Prostate gland (tissue), 2 donors: Measurements from ENCODE around the gene CCT6B. TPM values are rescaled to one million over a fixed set of nuclear protein-coding genes. Genes with fewer than 3 reads are reported as not detected.

Source experiments
- DNase-seq: peaks from one replicate; pipeline ENCODE4 v3.0.0-alpha.2; 2019; ENCODE audit warnings: low spot score
- H3K27ac ChIP-seq, 2 donors: fragments of 200-600 bp; sonication (generic); 2 replicates each; pipeline ENCODE4 v1.5.1; 2017 to 2019
- H3K27me3 ChIP-seq: fragments of 200-600 bp; sonication (generic); replicated peaks from 2 replicates; pipeline ENCODE4 v1.5.1; 2019; ENCODE audit not compliant: insufficient read depth
- H3K36me3 ChIP-seq, 2 donors: fragments of 200-600 bp; sonication (generic); 1 replicate in 1 of 2; 2 replicates in 1 of 2; pipeline versions ENCODE4 v1.5.1 to v1.8.1; 2017 to 2019
- H3K4me1 ChIP-seq: fragments of 200-600 bp; sonication (generic); replicated peaks from 2 replicates; pipeline ENCODE4 v1.5.1; 2019
- H3K4me3 ChIP-seq, 2 donors: fragments of 200-600 bp; sonication (generic); 2 replicates each; pipeline ENCODE4 v1.5.1; 2017 to 2019
- H3K9me3 ChIP-seq: fragments of 200-600 bp; sonication (generic); 2 replicates; pipeline ENCODE4 v1.5.1; 2017
- POLR2A ChIP-seq: fragments of 450-650 bp; IDR thresholded peaks from one replicate; pipeline ENCODE4 v1.6.1; 2016; ENCODE audit warnings: antibody characterized with exemption, mild to moderate bottlenecking
- POLR2AphosphoS5 ChIP-seq: sonication (generic); formaldehyde crosslinking; IDR thresholded peaks from one replicate; pipeline ENCODE4 v1.6.1; 2017; ENCODE audit warnings: antibody characterized with exemption
- WGBS: methylation state at CpG from one replicate; pipeline ENCODE4 v1.1.5; 2018; 5-methylcytosine and 5-hydroxymethylcytosine counted together
- intact Hi-C: fragments of 100-400 bp; cut with DNase I; formaldehyde crosslinking; loops from one replicate; pipeline ENCODE4 v1.14.2; 2022
- total RNA-seq, 2 donors: library from RNA; depleted of rRNA; stranded (reverse); fragments of >200 nt; gene quantifications; one replicate each; pipeline ENCODE4 v1.1.0, GENCODE V29; 2016
- TF ChIP-seq, protein P1 (sequence below), 4 experiments: fragments of 200-600 bp in 2 of 4; fragments of 450-650 bp in 2 of 4; sonication (generic) in 2 of 4; IDR thresholded peaks; 1 replicate in 3 of 4; 2 replicates in 1 of 4; pipeline ENCODE4 v1.5.1; 2016 to 2019; ENCODE audit warnings: antibody characterized with exemption in 4 of 4, mild to moderate bottlenecking in 2 of 4, moderate library complexity in 2 of 4

CCT6B gene
- total RNA-seq, 2 donors from 2014 or later, result 7.1 to 11.9 TPM

DNA sequence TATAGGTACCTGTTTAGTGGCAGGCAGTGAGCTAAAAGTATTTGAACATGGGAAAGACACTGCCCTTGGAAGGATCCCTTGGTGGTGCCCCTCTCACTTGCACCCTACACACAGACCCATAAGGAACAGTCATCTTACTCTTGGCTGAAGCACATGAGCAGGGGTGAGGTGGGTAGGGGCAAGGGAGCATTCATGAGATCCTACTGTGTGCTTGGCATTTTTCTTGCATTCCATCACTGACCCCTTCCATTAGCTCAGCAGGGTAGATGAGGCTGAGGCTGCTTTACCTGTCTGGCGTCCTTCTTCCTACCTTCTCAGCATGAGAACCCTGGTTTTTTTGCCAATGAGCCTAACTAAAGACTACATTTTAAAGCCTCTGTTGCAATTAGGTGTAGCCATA is 48.3 kb downstream of the CCT6B start:
- no peaks in the 10 kb centered on the region for H3K9me3 ChIP-seq
- no peaks in the 10 kb centered on the region for H3K4me1 ChIP-seq
- H3K36me3 ChIP-seq, result no peaks in the 10 kb centered on the region
- intact Hi-C loops, result no loop called here
- no peak overlapping the region for H3K4me3 ChIP-seq
- H3K27me3 ChIP-seq, result no peaks in the 10 kb centered on the region
- no peak overlapping the region for H3K27ac ChIP-seq
- TF ChIP-seq POLR2AphosphoS5 (no peak), POLR2A (no peak)
- TF ChIP-seq, protein P1, sequence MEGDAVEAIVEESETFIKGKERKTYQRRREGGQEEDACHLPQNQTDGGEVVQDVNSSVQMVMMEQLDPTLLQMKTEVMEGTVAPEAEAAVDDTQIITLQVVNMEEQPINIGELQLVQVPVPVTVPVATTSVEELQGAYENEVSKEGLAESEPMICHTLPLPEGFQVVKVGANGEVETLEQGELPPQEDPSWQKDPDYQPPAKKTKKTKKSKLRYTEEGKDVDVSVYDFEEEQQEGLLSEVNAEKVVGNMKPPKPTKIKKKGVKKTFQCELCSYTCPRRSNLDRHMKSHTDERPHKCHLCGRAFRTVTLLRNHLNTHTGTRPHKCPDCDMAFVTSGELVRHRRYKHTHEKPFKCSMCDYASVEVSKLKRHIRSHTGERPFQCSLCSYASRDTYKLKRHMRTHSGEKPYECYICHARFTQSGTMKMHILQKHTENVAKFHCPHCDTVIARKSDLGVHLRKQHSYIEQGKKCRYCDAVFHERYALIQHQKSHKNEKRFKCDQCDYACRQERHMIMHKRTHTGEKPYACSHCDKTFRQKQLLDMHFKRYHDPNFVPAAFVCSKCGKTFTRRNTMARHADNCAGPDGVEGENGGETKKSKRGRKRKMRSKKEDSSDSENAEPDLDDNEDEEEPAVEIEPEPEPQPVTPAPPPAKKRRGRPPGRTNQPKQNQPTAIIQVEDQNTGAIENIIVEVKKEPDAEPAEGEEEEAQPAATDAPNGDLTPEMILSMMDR (IDR thresholded peaks at IDR 0.05), result no peak
- WGBS, result 79% methylated on average over 1 of the region's 1 CpG
- no peak for DNase-seq

DNA sequence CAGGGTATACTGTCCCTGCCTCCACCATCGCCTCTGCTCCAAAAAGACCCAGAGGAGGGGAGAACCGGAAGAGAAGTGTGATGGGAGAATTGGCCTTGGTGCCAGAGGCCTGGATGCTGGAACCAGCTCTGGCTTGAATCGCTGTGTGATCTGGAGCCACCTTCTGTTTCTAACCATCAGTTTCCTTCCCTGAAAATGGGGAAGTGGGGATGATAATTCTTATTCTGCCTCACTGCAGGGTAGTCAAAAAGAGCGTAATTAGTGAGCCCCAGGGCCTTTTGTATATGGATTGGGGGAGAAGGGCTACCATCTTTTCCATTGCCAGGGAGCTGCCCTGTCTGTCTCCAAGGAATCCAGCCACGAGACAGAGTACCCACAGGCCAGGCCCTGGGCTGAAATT is 52.2 kb downstream of the CCT6B start:
- H3K27ac ChIP-seq, result no peak overlapping the region

DNA sequence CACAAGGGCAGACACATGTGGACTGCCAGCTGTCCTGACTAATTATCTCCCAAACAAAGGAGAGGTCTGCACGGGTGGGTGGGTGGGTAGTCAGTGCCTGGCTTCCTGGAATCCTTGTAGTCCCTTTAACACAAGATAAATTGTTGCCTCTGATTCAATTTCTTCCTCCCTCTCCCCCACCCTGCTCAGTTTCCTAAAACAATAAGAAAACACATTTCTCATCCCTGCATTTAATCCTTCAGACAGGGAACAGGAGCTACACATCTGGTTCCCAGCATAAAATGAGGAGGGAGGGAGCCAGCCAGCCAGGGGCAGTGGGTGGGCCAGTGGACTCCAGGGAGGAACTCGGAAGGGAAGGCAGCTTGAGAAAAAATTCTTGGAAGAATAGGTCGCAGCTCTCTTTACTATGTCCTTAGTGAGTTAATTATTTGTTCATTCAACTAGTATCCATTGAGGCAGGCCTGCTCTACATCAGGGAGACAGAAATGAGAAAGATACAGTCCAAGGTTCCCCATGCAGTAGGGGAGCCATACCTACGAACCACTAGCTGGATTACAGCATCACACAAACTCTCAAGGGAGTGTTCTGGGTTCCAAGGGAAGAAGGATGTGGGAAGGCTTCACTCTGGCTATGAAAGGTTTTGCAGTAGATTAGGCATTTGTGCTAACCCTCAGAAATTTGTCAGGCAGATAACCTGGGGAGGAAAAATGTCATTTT is 58.3 kb downstream of the CCT6B start:
- H3K36me3 ChIP-seq, result no peaks in the 10 kb centered on the region
- no peak overlapping the region for H3K4me3 ChIP-seq
- peaks cover 3% of the 10 kb centered on the region for H3K27me3 ChIP-seq
- H3K9me3 ChIP-seq, result no peaks in the 10 kb centered on the region
- 30% methylated on average over 4 of the region's 4 CpGs for WGBS
- no peaks in the 10 kb centered on the region for H3K4me1 ChIP-seq
- intact Hi-C loops, result no loop called here
- no peak overlapping the region for H3K27ac ChIP-seq
- TF ChIP-seq, protein P1 (IDR thresholded peaks at IDR 0.05), result no peak
- TF ChIP-seq POLR2A (no peak), POLR2AphosphoS5 (no peak)
- DNase-seq, result no peak

More for the DNA sequence above, 52.2 kb downstream of the CCT6B start:
- no peaks in the 10 kb centered on the region for H3K9me3 ChIP-seq
- no peaks in the 10 kb centered on the region for H3K4me1 ChIP-seq
- H3K36me3 ChIP-seq, result no peaks in the 10 kb centered on the region
- DNase-seq, result no peak
- WGBS, result 94% methylated on average over 5 of the region's 5 CpGs
- TF ChIP-seq POLR2AphosphoS5 (no peak), POLR2A (no peak)
- TF ChIP-seq, protein P1 (IDR thresholded peaks at IDR 0.05), result no peak
- intact Hi-C loops, result no loop called here
- no peaks in the 10 kb centered on the region for H3K27me3 ChIP-seq
- H3K4me3 ChIP-seq, result no peak overlapping the region

DNA sequence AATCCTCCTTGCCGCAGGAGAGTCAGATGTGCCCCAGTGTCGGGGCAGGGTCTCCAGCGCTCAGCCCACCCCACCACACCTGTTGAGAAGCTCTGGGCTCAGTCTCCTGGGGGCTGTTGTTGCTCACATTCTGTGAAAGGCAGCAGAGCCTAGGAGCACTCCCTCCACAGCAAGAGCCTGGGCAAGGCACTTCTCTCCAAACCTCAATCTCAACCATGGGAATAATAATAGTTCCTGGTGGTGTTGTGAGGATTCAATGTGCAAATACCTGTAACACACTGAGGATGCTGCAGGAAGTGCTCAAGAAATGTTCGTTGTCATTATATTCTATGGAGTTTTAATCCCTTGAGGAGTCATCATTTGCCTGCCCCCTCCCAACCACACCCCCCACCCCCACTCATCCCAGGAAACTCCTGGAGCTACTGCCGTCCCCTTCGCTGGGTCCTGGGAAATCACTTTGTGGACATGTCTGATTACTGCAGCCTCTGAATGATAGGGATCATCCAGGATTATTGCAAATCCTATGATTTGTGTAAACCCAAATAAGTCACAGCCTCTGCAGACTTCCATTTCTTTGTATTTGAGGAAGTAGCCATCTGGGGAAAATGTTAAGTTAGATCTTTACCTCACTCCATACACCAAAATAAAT is 61.5 kb downstream of the CCT6B start:
- intact Hi-C loops, result no loop called here
- DNase-seq, result no peak
- WGBS, result 81% methylated on average over 6 of the region's 6 CpGs

More for the DNA sequence above, 61.5 kb downstream of the CCT6B start:
- Histone ChIP-seq H3K4me1 (no peaks in the 10 kb centered on the region), H3K9me3 (no peaks in the 10 kb centered on the region), H3K27me3 (peaks cover 3% of the 10 kb centered on the region), H3K27ac (no peak overlapping the region), H3K36me3 (no peaks in the 10 kb centered on the region), H3K4me3 (no peak overlapping the region)
- TF ChIP-seq, protein P1 (IDR thresholded peaks at IDR 0.05), result no peak
- no peak for TF ChIP-seq POLR2A
- no peak for TF ChIP-seq POLR2AphosphoS5
